Measurements from ENCODE around the gene ARHGEF3.
"Not testable (repeated sequence)": the region's sequence is repeated elsewhere in the genome, so short reads cannot be mapped to it uniquely, and the experiment has no call there.

ARHGEF3 gene

DNA sequence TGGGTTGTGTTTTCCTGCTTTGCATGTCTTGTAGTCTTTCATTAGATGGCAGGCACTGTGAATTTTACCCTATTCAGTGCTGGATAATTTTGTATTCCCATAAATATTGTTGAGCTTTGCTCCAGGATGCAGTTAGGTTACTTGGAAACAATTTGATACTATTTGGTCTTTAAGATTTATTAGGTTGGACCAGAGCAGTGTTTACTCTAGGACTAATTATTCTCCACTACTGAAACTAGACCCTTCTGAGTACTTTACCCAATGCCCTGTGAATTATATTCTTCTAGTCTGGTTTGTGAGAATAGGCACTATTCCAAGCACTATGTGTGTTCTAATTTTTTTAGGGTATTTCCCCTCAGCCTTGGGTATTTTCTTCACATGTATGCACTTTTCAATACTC lies 80.9 kb downstream of the ARHGEF3 start:
- no peak for DNase-seq (ENCODE audit: extremely low spot score)
- CTCF ChIA-PET: no interaction called here

DNA sequence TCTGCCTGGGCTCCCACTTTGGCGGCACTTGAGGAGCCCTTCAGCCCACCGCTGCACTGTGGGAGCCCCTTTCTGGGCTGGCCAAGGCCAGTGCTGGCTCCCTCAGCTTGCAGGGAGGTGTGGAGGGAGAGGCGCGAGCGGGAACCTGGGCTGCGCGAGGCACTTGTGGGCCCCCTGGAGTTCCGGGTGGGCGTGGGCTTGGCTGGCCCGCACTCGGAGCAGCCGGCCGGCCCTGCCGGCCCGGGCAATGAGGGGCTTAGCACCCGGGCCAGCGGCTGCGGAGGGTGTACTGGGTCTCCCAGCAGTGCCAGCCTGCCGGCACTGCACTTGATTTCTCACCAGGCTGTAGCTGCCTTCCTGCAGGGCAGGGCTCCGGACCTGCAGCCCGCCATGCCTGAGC lies 82.9 kb downstream of the ARHGEF3 start:
- DNase-seq (ENCODE audit: extremely low spot score); CTCF ChIA-PET; POLR2A ChIA-PET: not testable (repeated sequence)

More for the DNA sequence above, 80.9 kb downstream of the ARHGEF3 start:
- TF ChIP-seq ELF4 (IDR thresholded peaks at IDR 0.05) (no peak), FOXM1 (IDR thresholded peaks at IDR 0.05; ENCODE audit: borderline replicate concordance) (no peak), LEF1 (IDR thresholded peaks at IDR 0.05; ENCODE audit: borderline replicate concordance) (no peak), ARNT (IDR thresholded peaks at IDR 0.05) (no peak), SP1 (IDR thresholded peaks at IDR 0.05) (no peak), SUZ12 (IDR thresholded peaks at IDR 0.05) (no peak), FOXK2 (IDR thresholded peaks at IDR 0.05) (no peak), L3MBTL2 (conservative IDR thresholded peaks at IDR 0.05) (no peak), BHLHE40 (IDR thresholded peaks at IDR 0.05; ENCODE audit: borderline replicate concordance) (no peak), NFRKB (IDR thresholded peaks at IDR 0.05) (no peak), HDGF (IDR thresholded peaks at IDR 0.05; ENCODE audit: borderline replicate concordance) (no peak), FOXA1 (IDR thresholded peaks at IDR 0.05) (no peak), ZNF384 (IDR thresholded peaks at IDR 0.05) (no peak), TARDBP (IDR thresholded peaks at IDR 0.05) (no peak), CTBP1 (IDR thresholded peaks at IDR 0.05; ENCODE audit: borderline replicate concordance) (no peak)
- TF ChIP-seq, protein P1, sequence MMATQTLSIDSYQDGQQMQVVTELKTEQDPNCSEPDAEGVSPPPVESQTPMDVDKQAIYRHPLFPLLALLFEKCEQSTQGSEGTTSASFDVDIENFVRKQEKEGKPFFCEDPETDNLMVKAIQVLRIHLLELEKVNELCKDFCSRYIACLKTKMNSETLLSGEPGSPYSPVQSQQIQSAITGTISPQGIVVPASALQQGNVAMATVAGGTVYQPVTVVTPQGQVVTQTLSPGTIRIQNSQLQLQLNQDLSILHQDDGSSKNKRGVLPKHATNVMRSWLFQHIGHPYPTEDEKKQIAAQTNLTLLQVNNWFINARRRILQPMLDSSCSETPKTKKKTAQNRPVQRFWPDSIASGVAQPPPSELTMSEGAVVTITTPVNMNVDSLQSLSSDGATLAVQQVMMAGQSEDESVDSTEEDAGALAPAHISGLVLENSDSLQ (IDR thresholded peaks at IDR 0.05): no peak
- POLR2A ChIA-PET: no interaction called here

DNA sequence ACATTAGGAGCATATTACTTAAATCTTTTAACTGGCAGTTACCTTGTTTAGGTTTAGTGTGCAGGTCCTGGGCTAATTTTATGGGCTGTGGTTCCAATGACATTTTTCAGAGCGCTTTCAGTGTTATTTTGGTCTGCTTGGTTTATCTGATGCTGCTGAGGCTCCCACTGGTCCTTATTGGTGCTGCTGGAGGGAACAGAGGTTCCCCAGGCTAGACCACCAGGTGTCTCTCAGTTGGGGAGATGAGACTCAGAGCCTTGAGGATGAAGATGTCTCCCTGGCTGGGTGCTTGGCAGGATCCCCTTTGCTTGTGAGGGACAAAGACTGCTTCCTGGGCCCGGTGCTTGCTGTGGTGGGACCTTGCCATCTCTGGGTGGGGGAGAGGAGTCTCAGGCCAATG lies 90.4 kb downstream of the ARHGEF3 start:
- no peak for DNase-seq (ENCODE audit: extremely low spot score)
- ChIA-PET CTCF (interaction anchor here (1.3 kb wide), 1 partner anchor 278 kb away, joined by 3 read pairs; no protein-coding TSS in a partner anchor), POLR2A (no interaction called here)
- TF ChIP-seq, protein P1 (IDR thresholded peaks at IDR 0.05): no peak
- no peak for TF ChIP-seq ZNF384 (IDR thresholded peaks at IDR 0.05)
- TF ChIP-seq FOXK2 (IDR thresholded peaks at IDR 0.05): no peak
- TF ChIP-seq SUZ12 (IDR thresholded peaks at IDR 0.05): no peak
- TF ChIP-seq CTBP1 (IDR thresholded peaks at IDR 0.05; ENCODE audit: borderline replicate concordance): no peak

DNA sequence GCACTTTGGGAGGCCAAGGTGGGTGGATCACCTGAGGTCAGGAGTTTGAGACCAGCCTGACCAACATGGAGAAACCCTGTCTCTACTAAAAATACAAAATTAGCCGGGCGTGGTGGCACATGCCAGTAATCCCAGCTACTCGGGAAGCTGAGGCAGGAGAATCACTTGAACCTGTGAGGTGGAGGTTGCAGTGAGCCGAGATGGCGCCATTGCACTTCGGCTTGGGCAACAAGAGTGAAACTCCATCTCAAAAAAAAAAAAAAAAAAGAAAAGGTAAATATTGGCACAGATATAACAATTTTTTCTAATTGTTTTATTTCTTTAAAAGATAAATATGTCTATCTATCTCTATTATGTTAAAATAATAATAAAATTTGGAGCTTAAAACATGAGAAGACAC lies 94.3 kb downstream of the ARHGEF3 start:
- TF ChIP-seq ZNF384 (IDR thresholded peaks at IDR 0.05): peak; percentile 53; the same call in 1 of the 2 replicates
- DNase-seq (ENCODE audit: extremely low spot score); POLR2A ChIA-PET: not testable (repeated sequence)
- CTCF ChIA-PET: interaction anchor here (0.6 to 0.9 kb wide), 2 partner anchors 92 to 281 kb away, joined by 3 read pairs; no protein-coding TSS in a partner anchor

DNA sequence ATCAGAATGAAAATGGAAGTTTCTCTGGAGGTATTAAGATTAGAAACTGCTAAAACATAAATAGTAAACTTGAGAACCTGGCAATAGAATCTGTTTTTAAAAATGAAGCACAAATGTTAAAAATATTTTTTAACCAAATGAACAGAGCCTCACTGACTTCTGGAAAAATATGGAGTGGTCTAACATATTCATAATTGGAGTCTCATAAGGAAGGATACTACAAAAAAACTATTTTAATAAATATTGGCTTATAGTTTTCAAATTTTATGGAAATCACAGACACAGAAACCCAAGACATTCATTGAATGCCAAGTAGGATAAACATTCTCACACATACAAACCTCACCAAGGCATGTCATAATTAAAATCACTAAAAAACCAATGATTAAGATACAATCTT lies 95.1 kb downstream of the ARHGEF3 start:
- no peak for DNase-seq (ENCODE audit: extremely low spot score)
- ChIA-PET CTCF (no interaction called here), POLR2A (no interaction called here)
- TF ChIP-seq SUZ12 (IDR thresholded peaks at IDR 0.05): no peak
- TF ChIP-seq FOXK2 (IDR thresholded peaks at IDR 0.05): no peak
- no peak for TF ChIP-seq HDGF (IDR thresholded peaks at IDR 0.05; ENCODE audit: borderline replicate concordance)
- TF ChIP-seq, protein P1 (IDR thresholded peaks at IDR 0.05): no peak
- TF ChIP-seq LEF1 (IDR thresholded peaks at IDR 0.05; ENCODE audit: borderline replicate concordance): no peak
- no peak for TF ChIP-seq L3MBTL2 (conservative IDR thresholded peaks at IDR 0.05)
- no peak for TF ChIP-seq TARDBP (IDR thresholded peaks at IDR 0.05)
- TF ChIP-seq NFRKB (IDR thresholded peaks at IDR 0.05): no peak
- no peak for TF ChIP-seq CTBP1 (IDR thresholded peaks at IDR 0.05; ENCODE audit: borderline replicate concordance)
- TF ChIP-seq SP1 (IDR thresholded peaks at IDR 0.05): no peak
- TF ChIP-seq FOXA1 (IDR thresholded peaks at IDR 0.05): no peak
- TF ChIP-seq ZNF384 (IDR thresholded peaks at IDR 0.05): no peak
- TF ChIP-seq ELF4 (IDR thresholded peaks at IDR 0.05): no peak
- no peak for TF ChIP-seq BHLHE40 (IDR thresholded peaks at IDR 0.05; ENCODE audit: borderline replicate concordance)
- no peak for TF ChIP-seq FOXM1 (IDR thresholded peaks at IDR 0.05; ENCODE audit: borderline replicate concordance)
- TF ChIP-seq ARNT (IDR thresholded peaks at IDR 0.05): no peak

DNA sequence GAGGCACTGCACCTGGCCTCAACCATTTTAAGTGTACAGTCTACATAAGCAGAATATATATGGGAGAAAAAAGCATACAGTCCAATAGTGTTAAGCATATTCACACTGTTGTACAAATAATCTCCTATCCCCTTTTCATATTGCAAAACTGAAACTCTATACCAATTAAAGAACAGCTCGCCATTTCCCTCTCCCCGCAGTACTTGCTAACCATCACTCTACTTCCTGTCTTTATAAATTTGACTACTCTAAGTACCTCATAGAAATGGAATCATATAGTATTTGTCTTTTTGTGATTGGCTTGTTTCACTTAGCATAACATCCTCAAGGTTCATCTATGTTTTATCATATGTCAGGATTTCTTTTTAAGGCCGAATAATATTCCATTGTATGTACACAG lies 97.0 kb downstream of the ARHGEF3 start:
- DNase-seq (ENCODE audit: extremely low spot score): no peak
- no peak for TF ChIP-seq CTBP1 (IDR thresholded peaks at IDR 0.05; ENCODE audit: borderline replicate concordance)
- TF ChIP-seq NFRKB (IDR thresholded peaks at IDR 0.05): no peak
- no peak for TF ChIP-seq ARNT (IDR thresholded peaks at IDR 0.05)
- TF ChIP-seq BHLHE40 (IDR thresholded peaks at IDR 0.05; ENCODE audit: borderline replicate concordance): no peak
- TF ChIP-seq, protein P1 (IDR thresholded peaks at IDR 0.05): no peak
- TF ChIP-seq LEF1 (IDR thresholded peaks at IDR 0.05; ENCODE audit: borderline replicate concordance): no peak
- TF ChIP-seq ZNF384 (IDR thresholded peaks at IDR 0.05): no peak
- TF ChIP-seq FOXM1 (IDR thresholded peaks at IDR 0.05; ENCODE audit: borderline replicate concordance): no peak
- TF ChIP-seq ELF4 (IDR thresholded peaks at IDR 0.05): no peak
- no peak for TF ChIP-seq HDGF (IDR thresholded peaks at IDR 0.05; ENCODE audit: borderline replicate concordance)
- no peak for TF ChIP-seq SP1 (IDR thresholded peaks at IDR 0.05)
- TF ChIP-seq L3MBTL2 (conservative IDR thresholded peaks at IDR 0.05): no peak
- no peak for TF ChIP-seq FOXK2 (IDR thresholded peaks at IDR 0.05)
- TF ChIP-seq FOXA1 (IDR thresholded peaks at IDR 0.05): no peak
- no peak for TF ChIP-seq TARDBP (IDR thresholded peaks at IDR 0.05)
- no peak for TF ChIP-seq SUZ12 (IDR thresholded peaks at IDR 0.05)
- POLR2A ChIA-PET: no interaction called here
- CTCF ChIA-PET: interaction anchor here (0.7 to 2.6 kb wide), 4 partner anchors 95 to 284 kb away, joined by 3 to 10 read pairs (median 4); partner anchors contain the start of gene ARHGEF3
